Mesenchymal stem cell (in vitro differentiated cells and primary cell): ENCODE measurements around the gene ARHGEF4.
A peak's percentile ranks its signal among the peaks of the same experiment; 100 is the strongest.

Experiments used
- DNase-seq: peaks from one replicate; pipeline ENCODE4 v3.0.0-alpha.2; 2013
- H2AFZ ChIP-seq: one replicate; pipeline ENCODE4 v1.6.1; 2013; ENCODE audit warnings: low read depth, mild to moderate bottlenecking, control low read depth, inconsistent platforms, low read length, moderate library complexity
- H2AK5ac ChIP-seq: 2 replicates; pipeline ENCODE4 v1.6.1; 2013; ENCODE audit warnings: low read length, moderate library complexity, mild to moderate bottlenecking, inconsistent platforms; ENCODE audit not compliant: severe bottlenecking
- H2BK120ac ChIP-seq: one replicate; pipeline ENCODE4 v1.6.1; 2013; ENCODE audit warnings: low read depth, mild to moderate bottlenecking, inconsistent platforms, low read length, moderate library complexity
- H2BK12ac ChIP-seq, 2 experiments: one replicate each; pipeline ENCODE4 v1.6.1; 2013; ENCODE audit warnings: inconsistent platforms in 2 of 2, low read length in 2 of 2, mild to moderate bottlenecking in 2 of 2, moderate library complexity in 2 of 2, control low read depth in 1 of 2
- H2BK15ac ChIP-seq: one replicate; pipeline ENCODE4 v1.6.1; 2013; ENCODE audit warnings: mild to moderate bottlenecking, low read depth, inconsistent platforms; ENCODE audit not compliant: poor library complexity, severe bottlenecking
- H2BK5ac ChIP-seq: 2 replicates; pipeline ENCODE4 v1.6.1; 2013; ENCODE audit warnings: low read depth, mild to moderate bottlenecking, low read length, control low read depth, inconsistent platforms; ENCODE audit not compliant: poor library complexity, severe bottlenecking
- H3K14ac ChIP-seq, 2 experiments: one replicate each; pipeline ENCODE4 v1.6.1; 2013; ENCODE audit warnings: inconsistent platforms in 2 of 2, low read length in 2 of 2, control low read depth in 1 of 2, mild to moderate bottlenecking in 1 of 2, moderate library complexity in 1 of 2
- H3K18ac ChIP-seq, 2 experiments: one replicate each; pipeline ENCODE4 v1.6.1; 2013; ENCODE audit warnings: inconsistent platforms in 2 of 2, low read length in 2 of 2, control low read depth in 1 of 2, low read depth in 1 of 2, mild to moderate bottlenecking in 1 of 2
- H3K23ac ChIP-seq, 2 experiments: one replicate each; pipeline ENCODE4 v1.6.1; 2013; ENCODE audit warnings: inconsistent platforms in 2 of 2, low read length in 2 of 2, mild to moderate bottlenecking in 2 of 2, moderate library complexity in 2 of 2, control low read depth in 1 of 2
- H3K27ac ChIP-seq: 2 replicates; pipeline ENCODE4 v1.5.1; 2013; ENCODE audit warnings: mild to moderate bottlenecking, moderate library complexity, low read length, control low read depth, inconsistent platforms; ENCODE audit not compliant: poor library complexity, severe bottlenecking
- H3K27me3 ChIP-seq, 2 experiments: 2 replicates each; pipeline versions ENCODE4 v1.6.1 to v1.7.0; 2013; ENCODE audit warnings: low read length in 2 of 2, mild to moderate bottlenecking in 2 of 2, moderate library complexity in 2 of 2, control low read depth in 1 of 2, inconsistent platforms in 1 of 2; ENCODE audit not compliant: control insufficient read depth in 1 of 2, insufficient read depth in 1 of 2
- H3K36me3 ChIP-seq, 2 experiments: 2 replicates each; pipeline versions ENCODE4 v1.6.1 to v1.7.0; 2013; ENCODE audit warnings: low read length in 2 of 2, control low read depth in 1 of 2, inconsistent platforms in 1 of 2, low read depth in 1 of 2, mild to moderate bottlenecking in 1 of 2; ENCODE audit not compliant: insufficient read depth in 2 of 2, control insufficient read depth in 1 of 2
- H3K4ac ChIP-seq, 2 experiments: one replicate each; pipeline ENCODE4 v1.6.1; 2013; ENCODE audit warnings: inconsistent platforms in 2 of 2, low read length in 2 of 2, mild to moderate bottlenecking in 2 of 2, moderate library complexity in 2 of 2, control low read depth in 1 of 2, low read depth in 1 of 2
- H3K4me1 ChIP-seq: 2 replicates; pipeline ENCODE4 v1.6.1; 2013; ENCODE audit warnings: low read depth, low read length, control low read depth; ENCODE audit not compliant: control insufficient read depth, insufficient read depth
- H3K4me2 ChIP-seq: 2 replicates; pipeline ENCODE4 v1.6.1; 2013; ENCODE audit warnings: low read length, mild to moderate bottlenecking, inconsistent platforms; ENCODE audit not compliant: poor library complexity, severe bottlenecking
- H3K4me3 ChIP-seq, 2 experiments: 2 replicates each; pipeline versions ENCODE4 v1.5.1 to v1.7.0; 2013; ENCODE audit warnings: low read length in 2 of 2, mild to moderate bottlenecking in 2 of 2, control low read depth in 1 of 2, low read depth in 1 of 2; ENCODE audit not compliant: insufficient read depth in 1 of 2
- H3K79me1 ChIP-seq: replicated peaks from 2 replicates; pipeline ENCODE4 v1.6.1; 2013; ENCODE audit warnings: mild to moderate bottlenecking, control low read depth, low read length, inconsistent platforms; ENCODE audit not compliant: poor library complexity, severe bottlenecking
- H3K9ac ChIP-seq: 2 replicates; pipeline ENCODE4 v1.7.0; 2013; ENCODE audit warnings: mild to moderate bottlenecking, low read length, moderate library complexity
- H3K9me3 ChIP-seq: 2 replicates; pipeline ENCODE4 v1.7.0; 2013; ENCODE audit warnings: mild to moderate bottlenecking, low read length; ENCODE audit not compliant: control insufficient read depth
- H4K8ac ChIP-seq: one replicate; pipeline ENCODE4 v1.6.1; 2013; ENCODE audit warnings: inconsistent platforms, mild to moderate bottlenecking, low read length, moderate library complexity
- H4K91ac ChIP-seq: one replicate; pipeline ENCODE4 v1.6.1; 2013; ENCODE audit warnings: mild to moderate bottlenecking, low read length, inconsistent platforms
- WGBS: methylation state at CpG from one replicate; pipeline ENCODE4 v1.1.7; 2013; ENCODE audit warnings: mixed read lengths; 5-methylcytosine and 5-hydroxymethylcytosine counted together

Gene ARHGEF4

DNA sequence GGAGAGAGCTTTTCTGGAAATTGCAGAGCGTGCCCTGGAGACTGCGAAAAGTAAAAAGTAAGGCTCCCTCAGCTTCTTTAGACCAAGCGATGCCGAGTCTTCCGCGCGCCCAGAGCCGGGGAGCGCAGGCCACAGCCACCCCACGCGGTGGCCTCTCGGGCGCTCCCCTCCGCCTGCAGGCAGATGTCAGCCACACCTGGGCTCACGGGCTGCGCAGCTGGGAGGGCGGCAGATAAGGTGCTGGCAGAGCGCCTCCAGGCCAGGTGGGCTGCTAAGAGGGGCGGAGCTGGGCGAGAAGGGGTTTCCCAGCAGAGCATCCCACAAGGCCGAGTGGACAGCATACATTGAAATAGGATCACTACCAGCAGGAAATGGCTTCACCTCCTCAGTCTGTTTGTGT, 81.7 kb downstream of the ARHGEF4 start:
- H3K18ac ChIP-seq: no peak overlapping the region
- H3K36me3 ChIP-seq: no peaks in the 10 kb centered on the region
- H2AFZ ChIP-seq: no peak overlapping the region
- peak overlapping the region in 1 of 2 experiments; percentile 34 for H3K4me3 ChIP-seq
- peaks cover 0 to 41% of the 10 kb centered on the region in 2 experiments for H3K27me3 ChIP-seq
- no peak overlapping the region for H3K4ac ChIP-seq
- no peaks in the 10 kb centered on the region for H3K9me3 ChIP-seq
- H4K8ac ChIP-seq: no peak overlapping the region
- H2BK12ac ChIP-seq: no peak overlapping the region
- H3K4me2 ChIP-seq: no peak overlapping the region
- H3K4me1 ChIP-seq: peaks cover 2% of the 10 kb centered on the region
- H2BK15ac ChIP-seq: no peak overlapping the region
- no peak for DNase-seq
- H4K91ac ChIP-seq: no peak overlapping the region
- no peak overlapping the region for H2BK5ac ChIP-seq
- no peak overlapping the region for H2AK5ac ChIP-seq
- no peaks in the 10 kb centered on the region for H3K79me1 ChIP-seq
- H3K9ac ChIP-seq: no peak overlapping the region
- no peak overlapping the region for H3K23ac ChIP-seq
- no peak overlapping the region for H3K27ac ChIP-seq
- WGBS: 82% methylated on average over 21 of the region's 21 CpGs
- no peak overlapping the region for H2BK120ac ChIP-seq
- no peak overlapping the region for H3K14ac ChIP-seq

DNA sequence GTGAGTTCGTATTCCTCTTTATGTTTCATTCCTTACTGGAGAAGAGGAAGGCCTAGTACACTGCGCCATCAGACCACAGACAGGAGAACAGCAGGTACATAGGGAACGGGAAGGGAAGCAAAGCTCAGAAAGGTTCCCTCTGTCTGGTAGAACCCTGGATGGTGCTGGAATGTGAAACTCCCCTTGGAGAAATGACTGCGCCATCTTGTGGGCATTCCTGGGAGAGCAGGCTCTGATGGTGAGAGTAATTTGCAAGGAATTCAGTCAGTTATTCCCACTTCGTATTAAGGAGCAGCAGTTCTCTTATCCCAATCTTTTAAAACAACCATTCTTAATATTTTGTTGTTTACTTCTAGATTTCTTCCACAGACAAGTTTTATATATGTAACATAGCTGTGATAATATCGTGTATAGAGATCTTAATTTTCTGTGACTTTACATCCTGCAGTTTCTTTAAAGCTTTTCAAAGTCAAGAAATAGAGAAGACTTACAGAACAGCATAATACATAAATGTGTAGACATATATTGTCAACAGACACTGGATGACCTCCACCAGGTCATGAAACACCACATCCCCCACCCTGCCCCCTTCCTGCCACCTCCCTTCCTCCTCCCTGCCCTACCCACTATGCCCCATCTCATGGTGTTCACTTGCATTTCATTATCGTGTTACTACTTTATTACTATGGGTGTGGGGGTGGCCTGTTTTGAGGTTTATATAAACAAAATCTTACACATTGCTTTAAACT, 83.9 kb downstream of the ARHGEF4 start:
- H4K91ac ChIP-seq: no peak overlapping the region
- no peak overlapping the region for H2BK12ac ChIP-seq
- H3K36me3 ChIP-seq: no peaks in the 10 kb centered on the region
- H2BK120ac ChIP-seq: no peak overlapping the region
- peaks cover 2% of the 10 kb centered on the region for H3K4me1 ChIP-seq
- H3K27me3 ChIP-seq: peaks cover 0 to 20% of the 10 kb centered on the region in 2 experiments
- no peak overlapping the region for H3K23ac ChIP-seq
- H4K8ac ChIP-seq: no peak overlapping the region
- H3K9ac ChIP-seq: no peak overlapping the region
- no peak overlapping the region for H2AK5ac ChIP-seq
- DNase-seq: peak; percentile 46
- H3K27ac ChIP-seq: no peak overlapping the region
- no peak overlapping the region for H3K4me2 ChIP-seq
- no peaks in the 10 kb centered on the region for H3K79me1 ChIP-seq
- no peak overlapping the region for H2BK15ac ChIP-seq
- no peak overlapping the region for H2BK5ac ChIP-seq
- no peak overlapping the region for H3K18ac ChIP-seq
- H3K4ac ChIP-seq: no peak overlapping the region
- no peak overlapping the region for H3K4me3 ChIP-seq
- WGBS: 54% methylated on average over 3 of the region's 7 CpGs
- no peaks in the 10 kb centered on the region for H3K9me3 ChIP-seq
- H3K14ac ChIP-seq: no peak overlapping the region
- H2AFZ ChIP-seq: no peak overlapping the region

- H3K4ac ChIP-seq: no peak overlapping the region
- no peaks in the 10 kb centered on the region for H3K79me1 ChIP-seq
- 89% methylated on average over 7 of the region's 8 CpGs for WGBS
These were observed 84.4 kb downstream of the ARHGEF4 start for GRCh38 chr2:130921164-130921476.

DNA sequence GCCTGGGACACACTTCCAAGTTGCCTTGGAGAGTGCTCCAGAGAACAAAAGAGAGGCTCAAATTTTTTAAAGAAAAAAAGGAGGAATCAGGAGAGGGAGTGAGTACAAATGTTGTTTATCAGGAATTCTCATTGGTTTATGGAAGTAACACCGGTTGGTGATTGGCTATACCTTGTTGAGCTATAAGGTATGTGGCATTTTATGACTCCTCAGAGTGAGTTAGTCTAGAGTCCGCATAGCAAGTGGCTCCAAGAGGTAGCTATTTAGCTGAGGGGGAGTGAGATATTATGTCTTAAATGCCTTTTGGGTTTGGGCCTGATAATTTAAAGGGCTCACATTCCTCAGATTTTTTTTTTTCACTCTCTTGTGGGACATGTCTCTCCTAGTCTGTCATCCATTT, 85.7 kb downstream of the ARHGEF4 start:
- H2AFZ ChIP-seq: no peak overlapping the region
- no peak overlapping the region for H3K14ac ChIP-seq
- no peak overlapping the region for H2BK120ac ChIP-seq
- WGBS: 96% methylated on average over 2 of the region's 2 CpGs
- no peaks in the 10 kb centered on the region for H3K36me3 ChIP-seq
- H3K4me1 ChIP-seq: peaks cover 2% of the 10 kb centered on the region
- H3K18ac ChIP-seq: no peak overlapping the region
- no peak overlapping the region for H3K23ac ChIP-seq
- H2BK5ac ChIP-seq: no peak overlapping the region
- no peaks in the 10 kb centered on the region for H3K79me1 ChIP-seq
- H3K9me3 ChIP-seq: peaks cover 4% of the 10 kb centered on the region
- DNase-seq: no peak
- H3K4me2 ChIP-seq: no peak overlapping the region
- no peak overlapping the region for H3K9ac ChIP-seq
- H2AK5ac ChIP-seq: no peak overlapping the region
- H4K8ac ChIP-seq: no peak overlapping the region
- no peak overlapping the region for H3K4me3 ChIP-seq
- H3K27ac ChIP-seq: no peak overlapping the region
- H4K91ac ChIP-seq: no peak overlapping the region
- H3K27me3 ChIP-seq: peaks cover 0 to 11% of the 10 kb centered on the region in 2 experiments
- H3K4ac ChIP-seq: no peak overlapping the region
- no peak overlapping the region for H2BK12ac ChIP-seq
- H2BK15ac ChIP-seq: no peak overlapping the region

More at GRCh38 chr2:130921164-130921476, 84.4 kb downstream of the ARHGEF4 start:
- Histone ChIP-seq H3K4me3 (no peak overlapping the region), H4K8ac (no peak overlapping the region), H3K9me3 (no peaks in the 10 kb centered on the region), H3K4me1 (peaks cover 2% of the 10 kb centered on the region), H3K4me2 (no peak overlapping the region), H2BK5ac (no peak overlapping the region), H2AK5ac (no peak overlapping the region), H3K27me3 (peaks cover 0 to 17% of the 10 kb centered on the region in 2 experiments), H4K91ac (no peak overlapping the region), H3K36me3 (no peaks in the 10 kb centered on the region), H2BK120ac (no peak overlapping the region), H3K27ac (no peak overlapping the region), H2BK15ac (no peak overlapping the region), H2BK12ac (no peak overlapping the region), H3K23ac (no peak overlapping the region), H2AFZ (no peak overlapping the region), H3K14ac (no peak overlapping the region), H3K9ac (no peak overlapping the region), H3K18ac (no peak overlapping the region)
- DNase-seq: no peak
